ENCODE results near the gene CYTH2.

The CYTH2 gene

DNA sequence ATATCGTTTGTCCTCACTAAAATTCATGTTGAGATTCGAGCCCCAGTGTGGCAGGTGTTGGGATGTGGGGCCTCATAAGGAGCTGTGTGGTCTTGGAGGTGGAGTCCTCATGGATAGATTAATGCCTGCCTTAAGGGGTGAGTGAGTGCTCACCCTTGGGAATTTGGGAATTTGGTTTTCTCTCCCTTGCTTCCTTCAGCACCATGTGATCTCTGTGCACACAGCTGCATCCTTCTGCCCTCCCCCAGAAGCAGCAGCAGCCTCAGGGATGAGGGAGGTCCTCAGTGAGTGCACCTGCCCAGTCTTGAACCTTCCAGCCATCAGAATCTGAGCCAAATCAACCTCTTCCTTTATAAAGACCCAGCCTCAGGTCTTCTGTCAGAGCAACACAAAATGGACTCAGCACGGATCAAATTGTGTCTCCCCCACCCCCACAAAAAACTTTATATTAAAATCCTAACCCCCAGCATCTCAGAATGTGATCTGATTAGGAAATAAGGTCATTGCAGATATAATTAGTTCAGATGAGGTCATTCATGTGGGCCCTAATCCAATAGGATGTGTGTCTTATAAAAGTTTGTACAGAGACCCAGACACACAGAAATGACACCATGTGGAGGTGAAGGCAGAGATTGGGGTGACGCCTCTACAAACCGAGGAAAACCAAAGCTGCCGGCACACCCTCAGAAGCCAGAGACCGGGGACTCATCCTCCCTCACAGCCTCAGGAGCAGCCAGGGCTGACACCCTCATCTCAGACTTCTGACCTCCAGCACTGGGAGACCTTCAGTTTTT, 12.9 kb downstream of the CYTH2 start (continued):
- 0 out of 2 replicates have a peak, but pooled peaks have one; percentile 16 for TF ChIP-seq SP7 (tag by site-specific recombination; IDR thresholded peaks at IDR 0.05)
- no peak for TF ChIP-seq ZNF132 (tag by site-specific recombination; IDR thresholded peaks at IDR 0.05; ENCODE audit: borderline replicate concordance)
- TF ChIP-seq YY2 (tag by site-specific recombination; IDR thresholded peaks at IDR 0.05) = no peak
- no peak for TF ChIP-seq KLF7 (tag by site-specific recombination; IDR thresholded peaks at IDR 0.05; ENCODE audit: borderline replicate concordance)
- TF ChIP-seq ZNF155 (tag by site-specific recombination; IDR thresholded peaks at IDR 0.05) = no peak
- no peak for TF ChIP-seq ZNF658 (tag by site-specific recombination; IDR thresholded peaks at IDR 0.05)
- TF ChIP-seq, protein P1, sequence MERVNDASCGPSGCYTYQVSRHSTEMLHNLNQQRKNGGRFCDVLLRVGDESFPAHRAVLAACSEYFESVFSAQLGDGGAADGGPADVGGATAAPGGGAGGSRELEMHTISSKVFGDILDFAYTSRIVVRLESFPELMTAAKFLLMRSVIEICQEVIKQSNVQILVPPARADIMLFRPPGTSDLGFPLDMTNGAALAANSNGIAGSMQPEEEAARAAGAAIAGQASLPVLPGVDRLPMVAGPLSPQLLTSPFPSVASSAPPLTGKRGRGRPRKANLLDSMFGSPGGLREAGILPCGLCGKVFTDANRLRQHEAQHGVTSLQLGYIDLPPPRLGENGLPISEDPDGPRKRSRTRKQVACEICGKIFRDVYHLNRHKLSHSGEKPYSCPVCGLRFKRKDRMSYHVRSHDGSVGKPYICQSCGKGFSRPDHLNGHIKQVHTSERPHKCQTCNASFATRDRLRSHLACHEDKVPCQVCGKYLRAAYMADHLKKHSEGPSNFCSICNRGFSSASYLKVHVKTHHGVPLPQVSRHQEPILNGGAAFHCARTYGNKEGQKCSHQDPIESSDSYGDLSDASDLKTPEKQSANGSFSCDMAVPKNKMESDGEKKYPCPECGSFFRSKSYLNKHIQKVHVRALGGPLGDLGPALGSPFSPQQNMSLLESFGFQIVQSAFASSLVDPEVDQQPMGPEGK (tag by site-specific recombination; IDR thresholded peaks at IDR 0.05) = peak; percentile 22; the same call in 1 of the 2 replicates
- TF ChIP-seq KLF9 (tag by site-specific recombination; IDR thresholded peaks at IDR 0.05; ENCODE audit: low read depth) = no peak
- no peak for TF ChIP-seq HOXC10 (CRISPR knock-in tag; IDR thresholded peaks at IDR 0.05)
- TF ChIP-seq ZNF16 (tag by site-specific recombination; IDR thresholded peaks at IDR 0.05; ENCODE audit: low read depth) = no peak
- TF ChIP-seq ZNF514 (tag by site-specific recombination; IDR thresholded peaks at IDR 0.05) = no peak
- no peak for TF ChIP-seq ZNF791 (tag by site-specific recombination; IDR thresholded peaks at IDR 0.05)
- TF ChIP-seq ZNF654 (tag by site-specific recombination; IDR thresholded peaks at IDR 0.05; ENCODE audit: low read depth) = no peak
- TF ChIP-seq, protein P2, sequence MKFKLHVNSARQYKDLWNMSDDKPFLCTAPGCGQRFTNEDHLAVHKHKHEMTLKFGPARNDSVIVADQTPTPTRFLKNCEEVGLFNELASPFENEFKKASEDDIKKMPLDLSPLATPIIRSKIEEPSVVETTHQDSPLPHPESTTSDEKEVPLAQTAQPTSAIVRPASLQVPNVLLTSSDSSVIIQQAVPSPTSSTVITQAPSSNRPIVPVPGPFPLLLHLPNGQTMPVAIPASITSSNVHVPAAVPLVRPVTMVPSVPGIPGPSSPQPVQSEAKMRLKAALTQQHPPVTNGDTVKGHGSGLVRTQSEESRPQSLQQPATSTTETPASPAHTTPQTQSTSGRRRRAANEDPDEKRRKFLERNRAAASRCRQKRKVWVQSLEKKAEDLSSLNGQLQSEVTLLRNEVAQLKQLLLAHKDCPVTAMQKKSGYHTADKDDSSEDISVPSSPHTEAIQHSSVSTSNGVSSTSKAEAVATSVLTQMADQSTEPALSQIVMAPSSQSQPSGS (tag by site-specific recombination; IDR thresholded peaks at IDR 0.05; ENCODE audit: low read depth) = peak; percentile 57
- no peak for TF ChIP-seq EGR2 (tag by site-specific recombination; IDR thresholded peaks at IDR 0.05; ENCODE audit: low read depth)
- TF ChIP-seq ZNF558 (tag by site-specific recombination; IDR thresholded peaks at IDR 0.05) = no peak
- no peak for TF ChIP-seq ZNF341 (tag by site-specific recombination; IDR thresholded peaks at IDR 0.05; ENCODE audit: low read depth)
- no peak for TF ChIP-seq ZNF48 (tag by site-specific recombination; IDR thresholded peaks at IDR 0.05)
- TF ChIP-seq ZNF670 (tag by site-specific recombination; IDR thresholded peaks at IDR 0.05; ENCODE audit: low read depth) = no peak
- TF ChIP-seq ZNF266 (tag by site-specific recombination; IDR thresholded peaks at IDR 0.05; ENCODE audit: low read depth) = no peak
- TF ChIP-seq, protein P3, sequence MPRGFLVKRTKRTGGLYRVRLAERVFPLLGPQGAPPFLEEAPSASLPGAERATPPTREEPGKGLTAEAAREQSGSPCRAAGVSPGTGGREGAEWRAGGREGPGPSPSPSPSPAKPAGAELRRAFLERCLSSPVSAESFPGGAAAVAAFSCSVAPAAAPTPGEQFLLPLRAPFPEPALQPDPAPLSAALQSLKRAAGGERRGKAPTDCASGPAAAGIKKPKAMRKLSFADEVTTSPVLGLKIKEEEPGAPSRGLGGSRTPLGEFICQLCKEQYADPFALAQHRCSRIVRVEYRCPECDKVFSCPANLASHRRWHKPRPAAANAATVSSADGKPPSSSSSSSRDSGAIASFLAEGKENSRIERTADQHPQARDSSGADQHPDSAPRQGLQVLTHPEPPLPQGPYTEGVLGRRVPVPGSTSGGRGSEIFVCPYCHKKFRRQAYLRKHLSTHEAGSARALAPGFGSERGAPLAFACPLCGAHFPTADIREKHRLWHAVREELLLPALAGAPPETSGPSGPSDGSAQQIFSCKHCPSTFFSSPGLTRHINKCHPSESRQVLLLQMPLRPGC (tag by site-specific recombination; IDR thresholded peaks at IDR 0.05) = no peak
- no peak for TF ChIP-seq MYNN (tag by site-specific recombination; IDR thresholded peaks at IDR 0.05; ENCODE audit: borderline replicate concordance)
- TF ChIP-seq ZNF221 (tag by site-specific recombination; IDR thresholded peaks at IDR 0.05; ENCODE audit: borderline replicate concordance) = no peak
- peak; percentile 45 for TF ChIP-seq ZNF10 (tag by site-specific recombination; IDR thresholded peaks at IDR 0.05)
- no peak for TF ChIP-seq SCRT1 (tag by site-specific recombination; IDR thresholded peaks at IDR 0.05; ENCODE audit: borderline replicate concordance)
- TF ChIP-seq ZNF560 (tag by site-specific recombination; IDR thresholded peaks at IDR 0.05; ENCODE audit: borderline replicate concordance) = no peak
- TF ChIP-seq ZNF248 (tag by site-specific recombination; IDR thresholded peaks at IDR 0.05) = no peak
- TF ChIP-seq SP2 (tag by site-specific recombination; IDR thresholded peaks at IDR 0.05) = peak; percentile 13; the same call in 1 of the 2 replicates
- no peak for TF ChIP-seq YY1 (tag by site-specific recombination; IDR thresholded peaks at IDR 0.05)
- TF ChIP-seq ZBTB17 (tag by site-specific recombination; IDR thresholded peaks at IDR 0.05) = 0 out of 2 replicates have a peak, but pooled peaks have one; percentile 17
- no peak for TF ChIP-seq ZNF239 (tag by site-specific recombination; IDR thresholded peaks at IDR 0.05)
- TF ChIP-seq KLF16 (tag by site-specific recombination; IDR thresholded peaks at IDR 0.05) = no peak
- TF ChIP-seq, protein P4, sequence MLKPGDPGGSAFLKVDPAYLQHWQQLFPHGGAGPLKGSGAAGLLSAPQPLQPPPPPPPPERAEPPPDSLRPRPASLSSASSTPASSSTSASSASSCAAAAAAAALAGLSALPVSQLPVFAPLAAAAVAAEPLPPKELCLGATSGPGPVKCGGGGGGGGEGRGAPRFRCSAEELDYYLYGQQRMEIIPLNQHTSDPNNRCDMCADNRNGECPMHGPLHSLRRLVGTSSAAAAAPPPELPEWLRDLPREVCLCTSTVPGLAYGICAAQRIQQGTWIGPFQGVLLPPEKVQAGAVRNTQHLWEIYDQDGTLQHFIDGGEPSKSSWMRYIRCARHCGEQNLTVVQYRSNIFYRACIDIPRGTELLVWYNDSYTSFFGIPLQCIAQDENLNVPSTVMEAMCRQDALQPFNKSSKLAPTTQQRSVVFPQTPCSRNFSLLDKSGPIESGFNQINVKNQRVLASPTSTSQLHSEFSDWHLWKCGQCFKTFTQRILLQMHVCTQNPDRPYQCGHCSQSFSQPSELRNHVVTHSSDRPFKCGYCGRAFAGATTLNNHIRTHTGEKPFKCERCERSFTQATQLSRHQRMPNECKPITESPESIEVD (tag by site-specific recombination; IDR thresholded peaks at IDR 0.05) = no peak
- TF ChIP-seq ZNF626 (tag by site-specific recombination; IDR thresholded peaks at IDR 0.05) = no peak

All from HEK293 (cell line).